Activated CD8-positive, alpha-beta memory T cell treated with anti-CD3 and anti-CD28 coated beads, Interleukin-2, amount 50 U/mL, for 24 hours (primary cell): Measurements from ENCODE around the gene KIAA1217.
"Not testable (repeated sequence)": the region's sequence is repeated elsewhere in the genome, so short reads cannot be mapped to it uniquely, and the experiment has no call there.

Experiments used
- DNase-seq: peaks from one replicate; pipeline ENCODE4 v3.0.0-alpha.2; 2020; ENCODE audit errors: extremely low read depth

The KIAA1217 gene

DNA sequence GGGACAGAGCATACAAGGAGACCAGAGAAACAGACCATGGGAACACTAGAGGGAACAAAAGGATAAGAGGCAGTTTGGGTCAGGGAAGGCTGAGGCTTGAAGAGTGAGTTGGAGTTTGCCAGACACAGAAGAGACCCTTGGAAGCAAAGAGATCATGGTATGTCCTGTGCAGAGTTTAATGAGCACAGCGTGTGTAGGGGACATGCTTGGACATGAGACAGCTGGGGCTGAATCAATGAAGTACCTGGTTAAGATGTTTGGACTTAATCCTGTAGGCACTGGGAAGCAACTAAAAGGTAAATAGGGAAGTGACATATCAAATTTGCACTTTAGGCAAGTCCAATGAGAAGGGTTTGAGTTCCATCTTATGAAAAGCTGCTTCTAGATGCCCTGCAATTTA lies 79.6 kb downstream of the KIAA1217 start:
- DNase-seq = no peak

GRCh38 chr10:24289235-24289634 lies 80.3 kb downstream of the KIAA1217 start:
- DNase-seq = no peak

DNA sequence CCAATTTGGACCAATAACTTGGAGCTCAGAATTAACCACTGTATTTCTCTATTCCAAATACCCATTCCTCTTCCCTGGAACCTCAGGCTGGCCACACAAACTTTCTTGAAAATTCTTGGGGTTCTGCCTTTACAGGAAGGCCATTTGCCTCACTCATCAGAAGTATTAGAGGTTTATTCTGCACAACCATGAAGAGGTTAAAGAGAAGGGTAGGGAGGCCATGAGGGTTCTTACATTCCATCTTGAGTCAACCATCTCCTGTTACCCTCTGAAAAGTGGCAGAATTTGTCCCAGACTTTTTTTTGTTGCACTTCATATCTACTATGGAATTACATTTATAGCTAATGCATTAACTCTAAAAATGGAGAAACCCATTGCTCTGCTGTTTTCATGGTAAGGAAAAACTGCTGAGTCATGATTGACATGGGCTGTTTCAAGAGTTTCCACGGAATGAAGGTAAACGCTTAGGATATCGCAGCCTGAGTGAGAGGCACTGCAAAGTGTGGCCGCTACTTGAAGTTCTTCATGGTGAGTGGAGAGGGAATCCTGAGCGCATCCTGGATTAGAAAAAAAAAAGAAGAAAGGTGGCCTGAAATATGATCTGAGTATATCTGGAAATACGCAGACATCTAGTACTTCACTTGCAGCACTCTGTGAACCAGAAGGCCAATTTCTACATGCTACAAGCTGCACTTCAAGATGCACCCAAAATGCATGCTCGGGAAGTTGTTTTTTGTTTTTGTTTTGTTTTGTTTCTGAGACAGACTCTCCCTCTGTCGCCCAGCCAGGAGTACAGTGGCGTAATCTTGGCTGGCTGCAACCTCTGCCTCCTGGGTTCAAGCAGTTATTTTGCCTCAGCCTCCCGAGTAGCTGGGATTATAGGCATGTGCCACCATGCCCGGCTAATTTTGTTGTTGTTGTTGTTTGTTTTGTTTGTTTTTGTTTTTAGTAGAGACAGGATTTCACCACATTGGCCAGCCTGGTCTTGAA lies 83.7 kb downstream of the KIAA1217 start:
- DNase-seq = no peak

- no peak for DNase-seq
Measured at GRCh38 chr10:24299578-24300260, 90.8 kb downstream of the KIAA1217 start.

GRCh38 chr10:24303522-24304310 lies 94.8 kb downstream of the KIAA1217 start:
- DNase-seq = no peak

DNA sequence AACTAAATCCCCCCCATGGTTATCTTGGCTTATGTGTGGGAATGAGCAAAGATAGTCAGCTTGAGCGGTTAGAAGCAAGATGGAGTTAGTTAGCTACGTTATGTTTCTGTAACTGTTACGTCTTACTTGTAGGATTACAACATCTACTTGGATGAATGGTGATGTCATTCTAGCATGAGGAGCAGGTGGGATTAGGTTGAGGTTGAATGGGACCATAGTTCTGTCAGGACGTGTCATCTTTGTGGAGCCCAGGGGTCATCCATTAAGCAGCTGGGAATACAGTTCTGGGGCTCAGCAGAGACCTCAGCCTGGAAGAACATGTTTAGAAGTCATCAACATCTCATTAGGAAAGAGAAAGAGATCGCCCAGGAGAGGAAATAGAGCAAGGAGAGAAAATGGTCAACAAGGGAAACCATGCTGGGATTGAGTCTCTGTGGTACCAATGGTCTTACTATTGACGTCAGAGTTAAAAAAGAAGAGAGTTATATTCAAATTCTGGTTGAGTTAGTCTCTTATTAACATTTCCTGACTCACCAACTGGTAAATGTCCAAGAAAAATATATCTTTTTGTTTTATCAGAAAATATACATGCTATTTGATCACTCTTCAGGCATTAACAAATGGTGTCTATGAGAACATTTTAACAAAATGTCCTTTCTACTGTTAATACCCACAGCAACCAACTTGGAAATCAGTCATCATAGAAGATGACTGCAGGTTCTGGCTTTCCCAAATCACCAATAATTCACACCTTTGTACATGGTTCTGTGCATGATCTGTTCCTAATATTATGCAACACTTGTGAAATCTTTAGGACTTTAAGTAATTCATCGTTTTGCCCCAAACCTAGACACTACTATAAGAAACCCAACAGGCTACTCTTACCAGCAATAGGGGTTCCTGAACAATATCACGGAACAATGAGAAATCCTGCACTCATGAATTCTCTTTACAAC lies 96.9 kb downstream of the KIAA1217 start:
- no peak for DNase-seq

GRCh38 chr10:24306507-24306875 lies 97.6 kb downstream of the KIAA1217 start:
- DNase-seq = no peak

DNA sequence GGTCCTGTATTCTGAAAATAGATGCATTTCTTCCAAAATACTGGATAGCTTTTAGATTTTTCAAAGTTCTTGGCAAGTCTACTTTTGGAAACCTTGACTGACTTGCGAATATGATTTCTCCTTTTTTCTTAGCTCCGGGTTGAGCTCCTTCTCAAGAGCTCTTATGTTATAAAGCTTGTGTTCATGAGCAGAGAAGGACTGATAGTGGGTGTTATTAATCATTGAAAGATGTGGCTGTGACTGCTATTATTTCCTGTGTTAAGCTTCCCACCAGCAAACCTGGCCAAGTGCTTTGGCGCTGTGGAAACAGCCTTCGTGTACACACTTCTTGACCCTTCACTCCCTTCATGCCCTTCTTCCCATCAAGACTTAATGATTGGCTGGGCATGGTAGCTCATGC lies 98.2 kb downstream of the KIAA1217 start:
- DNase-seq = no peak

GRCh38 chr10:24307696-24308485 lies 99.0 kb downstream of the KIAA1217 start:
- DNase-seq = no peak

DNA sequence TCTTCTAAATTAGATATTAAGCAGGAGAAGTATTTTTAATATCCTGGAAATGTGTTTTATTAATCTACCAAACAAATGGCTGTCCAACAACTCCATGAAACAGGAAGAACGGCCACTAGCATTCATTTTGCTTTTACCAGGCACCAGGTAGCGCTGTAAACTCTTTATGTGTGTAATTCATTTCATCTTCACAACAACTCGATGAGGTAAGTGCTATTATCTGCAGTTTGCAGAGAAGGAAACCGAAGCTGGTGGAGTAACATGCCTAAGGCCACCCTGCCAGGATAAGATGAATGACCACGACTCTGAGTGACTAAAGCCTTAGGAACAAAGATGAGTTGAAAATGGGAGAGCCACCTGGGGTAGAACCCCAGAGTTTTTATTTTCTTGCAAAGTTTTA lies 101.2 kb downstream of the KIAA1217 start:
- DNase-seq = no peak

- DNase-seq = no peak
Measured at GRCh38 chr10:24311888-24312287, 103.0 kb downstream of the KIAA1217 start.

DNA sequence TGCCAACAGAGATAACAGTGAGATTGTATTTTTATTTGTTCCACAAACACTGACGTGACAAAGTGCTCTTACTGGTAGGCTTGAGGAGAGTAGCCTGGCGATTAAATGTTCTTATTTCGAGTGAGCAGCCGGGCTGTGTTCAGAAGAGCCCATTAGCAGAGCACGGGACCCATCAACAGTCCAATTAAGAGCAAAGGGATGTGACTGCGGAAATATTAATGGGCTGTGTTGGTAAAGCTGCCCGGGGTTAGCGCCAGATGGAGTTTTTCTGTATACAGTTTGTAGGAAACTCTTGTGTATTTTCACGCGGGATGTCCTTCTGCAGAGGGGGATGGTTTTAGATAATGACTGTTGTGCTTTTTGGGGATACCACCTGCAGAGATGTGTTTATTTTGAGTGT lies 104.3 kb downstream of the KIAA1217 start:
- no peak for DNase-seq

DNA sequence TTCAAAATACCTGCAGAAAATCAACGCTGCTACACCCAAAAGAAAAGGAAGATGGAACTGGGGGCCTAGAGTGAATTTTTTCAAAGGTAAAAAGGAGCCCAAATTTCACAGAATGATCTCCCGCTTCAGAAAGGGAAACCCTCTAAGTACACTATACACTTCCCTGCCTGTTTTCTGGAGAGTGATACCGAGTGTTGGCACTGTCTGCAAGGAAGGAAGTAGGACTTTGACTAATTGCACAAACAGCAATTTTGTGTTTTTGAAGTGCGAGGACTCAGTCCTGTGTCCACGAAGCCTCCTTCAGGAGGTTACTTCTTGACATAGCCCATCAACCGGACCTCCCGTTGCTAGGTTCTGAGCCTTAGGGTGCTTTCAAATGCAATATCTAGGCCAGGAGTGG lies 106.3 kb downstream of the KIAA1217 start:
- no peak for DNase-seq

GRCh38 chr10:24318517-24318916 lies 109.6 kb downstream of the KIAA1217 start:
- DNase-seq = no peak

GRCh38 chr10:24320373-24320772 lies 111.4 kb downstream of the KIAA1217 start:
- no peak for DNase-seq

GRCh38 chr10:24324651-24325050 lies 115.7 kb downstream of the KIAA1217 start:
- no peak for DNase-seq

- DNase-seq = no peak
Measured at GRCh38 chr10:24331457-24331856, 122.5 kb downstream of the KIAA1217 start.

- no peak for DNase-seq
Measured at GRCh38 chr10:24333736-24334135, 124.8 kb downstream of the KIAA1217 start.

DNA sequence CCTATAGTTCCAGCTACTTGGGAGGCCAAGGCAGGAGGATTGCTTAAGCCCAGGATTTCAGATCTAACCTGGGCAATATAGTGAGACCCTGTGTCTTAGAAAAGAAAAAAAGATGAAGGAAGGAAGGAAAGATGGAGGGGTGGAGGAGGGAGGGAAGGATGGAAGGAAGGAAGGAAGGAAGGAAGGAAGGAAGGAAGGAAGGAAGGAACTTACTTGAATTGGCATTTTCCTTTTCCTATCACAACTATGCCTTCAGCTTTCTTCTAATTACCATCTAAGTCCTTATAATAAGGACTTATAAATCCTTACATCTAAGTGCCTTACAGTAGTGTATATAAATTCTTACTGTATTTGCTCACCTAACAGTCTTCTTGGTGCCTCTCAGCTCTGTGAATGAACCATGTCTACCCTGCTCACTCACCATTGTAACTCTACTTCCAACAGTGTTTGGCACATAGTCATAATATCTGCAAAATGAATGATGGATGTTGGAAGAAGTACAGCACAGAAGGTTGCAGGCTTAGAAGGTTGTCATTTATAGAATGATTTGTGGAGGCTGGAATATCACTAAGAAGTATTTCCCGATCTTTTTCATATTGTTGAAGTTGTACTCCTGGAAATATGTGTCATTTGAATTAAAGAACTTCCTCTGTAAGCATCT lies 125.5 kb downstream of the KIAA1217 start:
- DNase-seq = no peak

- DNase-seq = not testable (repeated sequence)
Measured at GRCh38 chr10:24337723-24338122, 128.8 kb downstream of the KIAA1217 start.
